Measurements from ENCODE around the gene FYB1. TPM values are rescaled to one million over a fixed set of nuclear protein-coding genes. Genes with fewer than 3 reads are reported as not detected.

The FYB1 gene
- total RNA-seq, 1 experiment from 2014 or later, result 0.46 TPM

DNA sequence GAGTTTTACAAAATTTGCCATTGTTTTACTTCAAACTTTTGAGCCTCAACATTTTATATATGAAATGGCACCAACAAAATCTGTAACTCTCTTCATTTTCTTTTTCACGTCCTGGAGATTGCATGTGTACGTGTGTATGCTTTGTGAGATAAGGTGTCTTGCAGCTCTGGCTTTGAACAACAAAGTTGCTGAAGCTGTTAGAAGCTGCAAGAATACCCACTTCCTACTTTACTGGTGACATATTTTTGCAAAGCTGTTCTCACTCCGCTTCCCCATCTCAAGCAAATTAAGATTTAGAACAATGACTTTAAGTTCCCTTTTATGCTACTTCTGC lies 41.8 kb downstream of the FYB1 start:
- ChIA-PET CTCF (no interaction called here), POLR2A (no interaction called here)
- Histone ChIP-seq H3K4me1 (ENCODE audit: control insufficient read depth, insufficient read depth, low read length) (no peaks in the 10 kb centered on the region), H3K9me3 (ENCODE audit: control insufficient read depth, insufficient read depth, low read depth, low read length) (no peaks in the 10 kb centered on the region), H3K27ac (ENCODE audit: low read length) (no peak overlapping the region), H3K27me3 (ENCODE audit: control insufficient read depth, insufficient read depth, low read length) (peaks cover 13% of the 10 kb centered on the region), H3K36me3 (ENCODE audit: control insufficient read depth, insufficient read depth, low read length) (no peaks in the 10 kb centered on the region), H3K4me3 (ENCODE audit: low read depth in 2 of 2, low read length in 2 of 2) (no peak overlapping the region)
- ATAC-seq (no peak), DNase-seq (ENCODE audit: low read depth, low spot score) (no peak)
- no peak for TF ChIP-seq SIN3A (IDR thresholded peaks at IDR 0.05; ENCODE audit: borderline replicate concordance, insufficient read depth, low read depth, low read length)
- no TSS peak for BruUV-seq (replicated peaks)
- in situ Hi-C loops (cut with HindIII; ENCODE audit: low pct_unique_long_range_greater_than_20kb, low sequenced_read_pairs) (no loop called here), intact Hi-C loops (cut with micrococcal nuclease; ENCODE audit: unreplicated experiment) (no loop called here)

DNA sequence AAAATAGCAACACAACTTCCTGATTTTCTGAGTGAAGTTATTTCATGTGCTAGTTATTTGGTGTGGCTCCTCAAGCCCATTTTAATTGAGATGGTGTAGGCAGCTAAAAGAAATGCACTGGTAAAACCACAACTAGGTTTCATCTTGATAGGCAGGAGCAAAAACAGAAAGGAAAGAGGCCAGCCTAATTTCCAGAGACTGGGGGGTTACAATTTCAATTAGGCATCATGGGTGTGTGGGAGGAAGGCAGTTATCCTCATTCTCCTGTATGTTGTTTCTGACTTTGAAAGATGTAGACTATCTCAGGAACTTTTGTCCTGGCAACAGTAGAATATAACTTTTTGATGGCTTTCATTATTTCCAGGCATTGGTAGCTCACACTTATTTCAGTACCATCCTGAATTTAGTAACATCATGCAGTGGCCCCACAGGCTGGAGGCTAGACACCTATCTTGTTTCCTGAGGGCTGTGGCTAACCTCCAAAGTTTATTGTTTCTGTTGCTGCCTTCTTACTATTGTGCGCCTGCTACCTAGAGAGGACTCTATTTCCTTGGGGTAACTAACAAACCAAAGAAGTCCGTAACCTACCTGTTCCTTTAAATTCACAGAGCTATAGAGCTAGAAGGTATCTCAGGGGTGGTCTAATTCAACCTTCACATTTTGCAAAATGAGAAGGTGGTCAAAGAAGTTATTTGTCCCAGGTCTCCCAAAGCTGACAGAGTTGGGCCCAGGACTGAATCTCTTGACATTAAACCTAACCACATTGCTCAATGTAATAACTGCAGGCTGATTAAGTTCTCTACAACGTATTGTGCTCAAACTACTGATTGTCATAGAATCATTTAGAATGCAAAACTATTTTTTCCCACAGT lies 42.4 kb downstream of the FYB1 start:
- TF ChIP-seq POLR2AphosphoS5 (IDR thresholded peaks at IDR 0.05; ENCODE audit: low read depth, low read length) (no peak), SIN3A (IDR thresholded peaks at IDR 0.05; ENCODE audit: borderline replicate concordance, insufficient read depth, low read depth, low read length) (no peak), TCF7L2 (IDR thresholded peaks at IDR 0.05; ENCODE audit: low read depth, low read length) (no peak), CTCF (IDR thresholded peaks at IDR 0.05) (no peak)
- TF ChIP-seq, protein P1, sequence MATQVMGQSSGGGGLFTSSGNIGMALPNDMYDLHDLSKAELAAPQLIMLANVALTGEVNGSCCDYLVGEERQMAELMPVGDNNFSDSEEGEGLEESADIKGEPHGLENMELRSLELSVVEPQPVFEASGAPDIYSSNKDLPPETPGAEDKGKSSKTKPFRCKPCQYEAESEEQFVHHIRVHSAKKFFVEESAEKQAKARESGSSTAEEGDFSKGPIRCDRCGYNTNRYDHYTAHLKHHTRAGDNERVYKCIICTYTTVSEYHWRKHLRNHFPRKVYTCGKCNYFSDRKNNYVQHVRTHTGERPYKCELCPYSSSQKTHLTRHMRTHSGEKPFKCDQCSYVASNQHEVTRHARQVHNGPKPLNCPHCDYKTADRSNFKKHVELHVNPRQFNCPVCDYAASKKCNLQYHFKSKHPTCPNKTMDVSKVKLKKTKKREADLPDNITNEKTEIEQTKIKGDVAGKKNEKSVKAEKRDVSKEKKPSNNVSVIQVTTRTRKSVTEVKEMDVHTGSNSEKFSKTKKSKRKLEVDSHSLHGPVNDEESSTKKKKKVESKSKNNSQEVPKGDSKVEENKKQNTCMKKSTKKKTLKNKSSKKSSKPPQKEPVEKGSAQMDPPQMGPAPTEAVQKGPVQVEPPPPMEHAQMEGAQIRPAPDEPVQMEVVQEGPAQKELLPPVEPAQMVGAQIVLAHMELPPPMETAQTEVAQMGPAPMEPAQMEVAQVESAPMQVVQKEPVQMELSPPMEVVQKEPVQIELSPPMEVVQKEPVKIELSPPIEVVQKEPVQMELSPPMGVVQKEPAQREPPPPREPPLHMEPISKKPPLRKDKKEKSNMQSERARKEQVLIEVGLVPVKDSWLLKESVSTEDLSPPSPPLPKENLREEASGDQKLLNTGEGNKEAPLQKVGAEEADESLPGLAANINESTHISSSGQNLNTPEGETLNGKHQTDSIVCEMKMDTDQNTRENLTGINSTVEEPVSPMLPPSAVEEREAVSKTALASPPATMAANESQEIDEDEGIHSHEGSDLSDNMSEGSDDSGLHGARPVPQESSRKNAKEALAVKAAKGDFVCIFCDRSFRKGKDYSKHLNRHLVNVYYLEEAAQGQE (IDR thresholded peaks at IDR 0.05; ENCODE audit: insufficient read depth in 1 of 2, low read depth in 2 of 2, low read length in 1 of 2), result no peak
- ATAC-seq, result no peak
- Histone ChIP-seq H3K36me3 (ENCODE audit: control insufficient read depth, insufficient read depth, low read length) (no peaks in the 10 kb centered on the region), H3K27me3 (ENCODE audit: control insufficient read depth, insufficient read depth, low read length) (peaks cover 13% of the 10 kb centered on the region), H3K4me3 (ENCODE audit: low read depth in 2 of 2, low read length in 2 of 2) (no peak overlapping the region), H3K9me3 (ENCODE audit: control insufficient read depth, insufficient read depth, low read depth, low read length) (no peaks in the 10 kb centered on the region), H3K4me1 (ENCODE audit: control insufficient read depth, insufficient read depth, low read length) (no peaks in the 10 kb centered on the region), H3K27ac (ENCODE audit: low read length) (no peak overlapping the region)
- DNase-seq (ENCODE audit: low read depth, low spot score), result no peak
- ChIA-PET CTCF (no interaction called here), POLR2A (no interaction called here)
- in situ Hi-C loops (cut with HindIII; ENCODE audit: low pct_unique_long_range_greater_than_20kb, low sequenced_read_pairs) (no loop called here), intact Hi-C loops (cut with micrococcal nuclease; ENCODE audit: unreplicated experiment) (no loop called here)
- no TSS peak for BruUV-seq (replicated peaks)

GRCh38 chr5:39175273-39175955 lies 43.9 kb downstream of the FYB1 start:
- no peak overlapping the region for H3K27ac ChIP-seq (ENCODE audit: low read length)
- no peak overlapping the region for H3K4me3 ChIP-seq (ENCODE audit: low read depth in 2 of 2, low read length in 2 of 2)
- no peak for DNase-seq (ENCODE audit: low read depth, low spot score)
- BruUV-seq (replicated peaks), result no TSS peak
- no peaks in the 10 kb centered on the region for H3K9me3 ChIP-seq (ENCODE audit: control insufficient read depth, insufficient read depth, low read depth, low read length)
- in situ Hi-C loops (cut with HindIII; ENCODE audit: low pct_unique_long_range_greater_than_20kb, low sequenced_read_pairs), result no loop called here
- ATAC-seq, result no peak
- ChIA-PET CTCF (no interaction called here), POLR2A (no interaction called here)
- intact Hi-C loops (cut with micrococcal nuclease; ENCODE audit: unreplicated experiment), result no loop called here
- peaks cover 13% of the 10 kb centered on the region for H3K27me3 ChIP-seq (ENCODE audit: control insufficient read depth, insufficient read depth, low read length)
- no peaks in the 10 kb centered on the region for H3K36me3 ChIP-seq (ENCODE audit: control insufficient read depth, insufficient read depth, low read length)
- TF ChIP-seq TCF7L2 (IDR thresholded peaks at IDR 0.05; ENCODE audit: low read depth, low read length), result no peak
- TF ChIP-seq SIN3A (IDR thresholded peaks at IDR 0.05; ENCODE audit: borderline replicate concordance, insufficient read depth, low read depth, low read length), result no peak
- TF ChIP-seq POLR2AphosphoS5 (IDR thresholded peaks at IDR 0.05; ENCODE audit: low read depth, low read length), result no peak
- TF ChIP-seq, protein P1 (IDR thresholded peaks at IDR 0.05; ENCODE audit: insufficient read depth in 1 of 2, low read depth in 2 of 2, low read length in 1 of 2), result no peak
- no peak for TF ChIP-seq CTCF (IDR thresholded peaks at IDR 0.05)
- H3K4me1 ChIP-seq (ENCODE audit: control insufficient read depth, insufficient read depth, low read length), result no peaks in the 10 kb centered on the region

All from Panc1 (cell line).